SK-N-SH (cell line): Measurements from ENCODE around the gene RHOBTB3. TPM values are rescaled to one million over a fixed set of nuclear protein-coding genes. Genes with fewer than 3 reads are reported as not detected.

Experiments
- CTCF ChIA-PET: fragments of 300-600, 350-600 bp; formaldehyde crosslinking; extraction: SDS; loops from one replicate; lab custom pipeline; 2021; lab: Yijun Ruan, JAX
- POLR2A ChIA-PET: fragments of 350-600 bp; sonication (Branson Sonifier 250); formaldehyde crosslinking; extraction: SDS; loops from one replicate; lab custom pipeline; 2020; ENCODE audit warnings: antibody characterized with exemption, inconsistent platforms; lab: Yijun Ruan, JAX
- DNase-seq: peaks from one replicate; pipeline ENCODE4 v3.0.0; 2012
- H2AFZ ChIP-seq: fragments of 200-600 bp; sonication (generic); 2 replicates; pipeline ENCODE4 v1.8.1; 2016; ENCODE audit warnings: antibody characterized with exemption, mild to moderate bottlenecking, low read depth
- H3F3A ChIP-seq: fragments of 200-600 bp; sonication (generic); replicated peaks from 2 replicates; pipeline ENCODE3; 2016; ENCODE audit warnings: antibody characterized with exemption, mild to moderate bottlenecking; ENCODE audit not compliant: insufficient read depth
- H3K27ac ChIP-seq, 2 experiments: fragments of 200-500 bp in 1 of 2; fragments of 200-600 bp in 1 of 2; sonication (Bioruptor generic) in 1 of 2; sonication (generic), shearing (Covaris generic) in 1 of 2; 2 replicates each; pipeline versions ENCODE4 v1.5.1 to v1.6.1; 2014 to 2016; ENCODE audit warnings: low read depth in 2 of 2, inconsistent platforms in 1 of 2, low read length in 1 of 2, mild to moderate bottlenecking in 1 of 2, mixed read lengths in 1 of 2
- H3K27me3 ChIP-seq: fragments of 200-600 bp; sonication (generic), shearing (Covaris generic); 2 replicates; pipeline ENCODE4 v1.6.1; 2016; ENCODE audit warnings: mixed run types; ENCODE audit not compliant: insufficient read depth
- H3K36me3 ChIP-seq, 2 experiments: fragments of 200-500 bp in 1 of 2; fragments of 200-600 bp in 1 of 2; sonication (Bioruptor generic) in 1 of 2; sonication (generic) in 1 of 2; replicated peaks in 1 of 2; 2 replicates each; pipeline versions ENCODE3 to v1.5.1; 2014 to 2016; ENCODE audit warnings: low read length in 1 of 2, mild to moderate bottlenecking in 1 of 2; ENCODE audit not compliant: insufficient read depth in 2 of 2, control insufficient read depth in 1 of 2
- H3K4me1 ChIP-seq, 2 experiments: fragments of 200-500 bp in 1 of 2; fragments of 200-600 bp in 1 of 2; sonication (Bioruptor generic) in 1 of 2; sonication (generic), shearing (Covaris generic) in 1 of 2; 2 replicates each; pipeline versions ENCODE4 v1.5.1 to v1.6.1; 2014 to 2016; ENCODE audit warnings: low read depth in 1 of 2, low read length in 1 of 2, mixed run types in 1 of 2; ENCODE audit not compliant: insufficient read depth in 2 of 2, control insufficient read depth in 1 of 2
- H3K4me2 ChIP-seq: fragments of 200-600 bp; sonication (generic), shearing (Covaris generic); 2 replicates; pipeline ENCODE4 v1.6.1; 2017; ENCODE audit warnings: mixed run types
- H3K4me3 ChIP-seq, 2 experiments: fragments of 200-500 bp in 1 of 2; fragments of 200-600 bp in 1 of 2; sonication (Bioruptor generic) in 1 of 2; sonication (generic), shearing (Covaris generic) in 1 of 2; 2 replicates each; pipeline versions ENCODE4 v1.5.1 to v1.8.1; 2014 to 2016; ENCODE audit warnings: low read depth in 2 of 2, inconsistent platforms in 1 of 2, low read length in 1 of 2, mild to moderate bottlenecking in 1 of 2, mixed read lengths in 1 of 2, moderate library complexity in 1 of 2
- H3K79me2 ChIP-seq: fragments of 200-600 bp; sonication (generic); 2 replicates; pipeline ENCODE4 v1.8.1; 2017; ENCODE audit warnings: mild to moderate bottlenecking; ENCODE audit not compliant: insufficient read depth
- H3K9ac ChIP-seq: fragments of 200-600 bp; sonication (generic); 2 replicates; pipeline ENCODE4 v1.6.1; 2017; ENCODE audit warnings: mixed run types
- H3K9me2 ChIP-seq: fragments of 200-600 bp; sonication (generic); 2 replicates; pipeline ENCODE4 v1.6.1; 2017; ENCODE audit warnings: mixed run types
- H3K9me3 ChIP-seq: fragments of 200-600 bp; sonication (generic); 2 replicates; pipeline ENCODE4 v1.6.1; 2017; ENCODE audit warnings: mixed run types, mild to moderate bottlenecking, moderate library complexity
- H4K20me1 ChIP-seq: fragments of 200-600 bp; sonication (generic); 2 replicates; pipeline ENCODE4 v1.6.1; 2017; ENCODE audit warnings: mild to moderate bottlenecking, mixed run types; ENCODE audit not compliant: insufficient read depth
- CHD2 ChIP-seq: fragments of 150-350 bp; IDR thresholded peaks from 2 replicates; pipeline ENCODE4 v1.6.1; 2018; ENCODE audit warnings: low read length; ENCODE audit not compliant: partially characterized antibody
- FOSL2 ChIP-seq: IDR thresholded peaks from 2 replicates; pipeline ENCODE4 v1.4.0; 2012; ENCODE audit warnings: low read depth, mild to moderate bottlenecking, moderate library complexity, borderline replicate concordance
- FOXJ3 ChIP-seq: sonication (generic); formaldehyde crosslinking; IDR thresholded peaks from 2 replicates; pipeline ENCODE4 v1.5.1; 2020; ENCODE audit warnings: mild to moderate bottlenecking, missing genetic modification reagents
- FOXM1 ChIP-seq: IDR thresholded peaks from 2 replicates; pipeline ENCODE4 v1.4.0; 2012; ENCODE audit warnings: low read depth, mild to moderate bottlenecking
- GABPA ChIP-seq: IDR thresholded peaks from 2 replicates; pipeline ENCODE4 v1.4.0; 2012; ENCODE audit warnings: low read depth, mild to moderate bottlenecking
- GATA2 ChIP-seq: sonication (generic); formaldehyde crosslinking; IDR thresholded peaks from 2 replicates; pipeline ENCODE4 v1.5.0; 2020; ENCODE audit warnings: mild to moderate bottlenecking, missing genetic modification reagents
- MAX ChIP-seq: IDR thresholded peaks from 2 replicates; pipeline ENCODE4 v1.4.0; 2012; ENCODE audit warnings: low read depth
- MEF2A ChIP-seq: IDR thresholded peaks from 2 replicates; pipeline ENCODE4 v1.4.0; 2012; ENCODE audit warnings: low read depth, borderline replicate concordance
- MXI1 ChIP-seq: IDR thresholded peaks from 2 replicates; pipeline ENCODE4 v1.6.1; 2012; ENCODE audit warnings: mild to moderate bottlenecking, low read depth, low read length, improper control_type of control experiment
- NRF1 ChIP-seq: IDR thresholded peaks from 2 replicates; pipeline ENCODE4 v1.6.1; 2012; ENCODE audit warnings: low read depth, mild to moderate bottlenecking, low read length
- PBX3 ChIP-seq: IDR thresholded peaks from 2 replicates; pipeline ENCODE4; 2012
- POLR2AphosphoS5 ChIP-seq: IDR thresholded peaks from 2 replicates; pipeline ENCODE4 v1.6.1; 2012; ENCODE audit warnings: low read depth, low read length
- RAD21 ChIP-seq: IDR thresholded peaks from 2 replicates; pipeline ENCODE4 v1.6.1; 2012; ENCODE audit warnings: mild to moderate bottlenecking, low read length
- RCOR1 ChIP-seq: fragments of 150-350 bp; IDR thresholded peaks from 2 replicates; pipeline ENCODE4 v1.6.1; 2017; ENCODE audit warnings: antibody characterized with exemption, low read length
- RXRA ChIP-seq: IDR thresholded peaks from 2 replicates; pipeline ENCODE4 v1.4.0; 2012; ENCODE audit warnings: low read depth, mild to moderate bottlenecking, borderline replicate concordance
- SIN3A ChIP-seq: IDR thresholded peaks from 2 replicates; pipeline ENCODE4 v1.6.1; 2012; ENCODE audit warnings: low read depth, mild to moderate bottlenecking, low read length, moderate library complexity, borderline replicate concordance
- SMC3 ChIP-seq: IDR thresholded peaks from 2 replicates; pipeline ENCODE4 v1.6.1; 2012; ENCODE audit warnings: low read depth, low read length, improper control_type of control experiment
- USF1 ChIP-seq: IDR thresholded peaks from 2 replicates; pipeline ENCODE4 v1.4.0; 2012; ENCODE audit warnings: low read depth, borderline replicate concordance
- YY1 ChIP-seq: IDR thresholded peaks from 2 replicates; pipeline ENCODE4 v1.4.0; 2012; ENCODE audit warnings: low read depth, mild to moderate bottlenecking
- ZBTB33 ChIP-seq: IDR thresholded peaks from 2 replicates; pipeline ENCODE4 v1.4.0; 2012; ENCODE audit warnings: low read depth, borderline replicate concordance
- WGBS: methylation state at CpG from one replicate; pipeline ENCODE4 v1.1.6; 2017; ENCODE audit warnings: low lambda C conversion rate; 5-methylcytosine and 5-hydroxymethylcytosine counted together
- polyA plus RNA-seq, 3 experiments: library from polyadenylated mRNA; depleted of rRNA; stranded (reverse); fragments of >200 nt; gene quantifications; 2 replicates each; pipeline ENCODE4 v1.2.3, GENCODE V29; 2012
- TF ChIP-seq, protein P1 (sequence below): fragments of 200-600 bp; sonication (generic); IDR thresholded peaks from 2 replicates; pipeline ENCODE4 v1.6.1; 2017; ENCODE audit warnings: antibody characterized with exemption, mild to moderate bottlenecking, moderate library complexity
- TF ChIP-seq, protein P2 (sequence below): fragments of 150-350 bp; IDR thresholded peaks from 2 replicates; pipeline ENCODE4 v1.6.1; 2016; ENCODE audit warnings: mild to moderate bottlenecking, low read depth, low read length

RHOBTB3 gene
- polyA plus RNA-seq, 1 of the 3 experiments (the other 2 are of a cell fraction) = 59.3 TPM

DNA sequence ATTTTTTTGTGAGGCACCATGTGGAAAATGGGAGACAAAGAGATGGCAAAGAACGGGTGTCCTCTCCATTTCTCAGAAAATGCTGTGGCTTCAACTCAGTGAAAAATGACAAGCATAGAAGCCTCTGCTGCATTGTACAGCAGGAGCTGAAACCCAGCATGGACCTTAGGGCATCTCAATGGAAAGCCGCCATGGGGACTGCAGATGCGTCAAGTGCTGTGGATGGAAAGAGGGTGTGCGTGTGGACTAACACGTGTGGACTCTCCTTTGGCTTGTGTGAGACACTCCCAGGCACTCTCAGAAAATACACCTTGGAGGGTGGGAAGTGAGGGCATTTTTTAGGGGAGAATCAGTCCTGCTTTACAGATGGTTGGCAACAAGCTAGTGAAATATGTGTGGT is 93.6 kb downstream of the RHOBTB3 start:
- H3K9me2 ChIP-seq = no peaks in the 10 kb centered on the region
- no peaks in the 10 kb centered on the region for H3K36me3 ChIP-seq
- 97% methylated on average over 5 of the region's 5 CpGs for WGBS
- H3K79me2 ChIP-seq = peaks cover 14% of the 10 kb centered on the region; the same call in 1 of the 2 replicates
- no peak overlapping the region for H3K9ac ChIP-seq
- H3K27me3 ChIP-seq = no peaks in the 10 kb centered on the region
- H3K4me1 ChIP-seq = peaks cover 9 to 22% of the 10 kb centered on the region in 2 experiments
- no peaks in the 10 kb centered on the region for H3K9me3 ChIP-seq
- H3K4me3 ChIP-seq = no peak overlapping the region
- DNase-seq = no peak
- ChIA-PET POLR2A (no interaction called here), CTCF (interaction anchor here (0.6 to 4.4 kb wide), 5 partner anchors 22 to 267 kb away, joined by 3 to 20 read pairs (median 6); no protein-coding TSS in a partner anchor)
- H3F3A ChIP-seq = peaks cover 18% of the 10 kb centered on the region
- no peaks in the 10 kb centered on the region for H4K20me1 ChIP-seq
- no peak for TF ChIP-seq RXRA
- TF ChIP-seq FOSL2 = no peak
- TF ChIP-seq PBX3 = no peak
- no peak for TF ChIP-seq POLR2AphosphoS5
- no peak for TF ChIP-seq ZBTB33
- TF ChIP-seq YY1 = no peak
- TF ChIP-seq GABPA = no peak
- TF ChIP-seq MAX = no peak
- TF ChIP-seq, protein P1, sequence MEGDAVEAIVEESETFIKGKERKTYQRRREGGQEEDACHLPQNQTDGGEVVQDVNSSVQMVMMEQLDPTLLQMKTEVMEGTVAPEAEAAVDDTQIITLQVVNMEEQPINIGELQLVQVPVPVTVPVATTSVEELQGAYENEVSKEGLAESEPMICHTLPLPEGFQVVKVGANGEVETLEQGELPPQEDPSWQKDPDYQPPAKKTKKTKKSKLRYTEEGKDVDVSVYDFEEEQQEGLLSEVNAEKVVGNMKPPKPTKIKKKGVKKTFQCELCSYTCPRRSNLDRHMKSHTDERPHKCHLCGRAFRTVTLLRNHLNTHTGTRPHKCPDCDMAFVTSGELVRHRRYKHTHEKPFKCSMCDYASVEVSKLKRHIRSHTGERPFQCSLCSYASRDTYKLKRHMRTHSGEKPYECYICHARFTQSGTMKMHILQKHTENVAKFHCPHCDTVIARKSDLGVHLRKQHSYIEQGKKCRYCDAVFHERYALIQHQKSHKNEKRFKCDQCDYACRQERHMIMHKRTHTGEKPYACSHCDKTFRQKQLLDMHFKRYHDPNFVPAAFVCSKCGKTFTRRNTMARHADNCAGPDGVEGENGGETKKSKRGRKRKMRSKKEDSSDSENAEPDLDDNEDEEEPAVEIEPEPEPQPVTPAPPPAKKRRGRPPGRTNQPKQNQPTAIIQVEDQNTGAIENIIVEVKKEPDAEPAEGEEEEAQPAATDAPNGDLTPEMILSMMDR = no peak
- TF ChIP-seq MXI1 = no peak
- no peak for TF ChIP-seq MEF2A
- TF ChIP-seq NRF1 = no peak
- TF ChIP-seq FOXM1 = no peak
- H2AFZ ChIP-seq = no peak overlapping the region
- H3K27ac ChIP-seq = peak overlapping the region in 1 of 2 experiments; percentile 85; a peak in 1 of 4 replicates
- H3K4me2 ChIP-seq = no peak overlapping the region

DNA sequence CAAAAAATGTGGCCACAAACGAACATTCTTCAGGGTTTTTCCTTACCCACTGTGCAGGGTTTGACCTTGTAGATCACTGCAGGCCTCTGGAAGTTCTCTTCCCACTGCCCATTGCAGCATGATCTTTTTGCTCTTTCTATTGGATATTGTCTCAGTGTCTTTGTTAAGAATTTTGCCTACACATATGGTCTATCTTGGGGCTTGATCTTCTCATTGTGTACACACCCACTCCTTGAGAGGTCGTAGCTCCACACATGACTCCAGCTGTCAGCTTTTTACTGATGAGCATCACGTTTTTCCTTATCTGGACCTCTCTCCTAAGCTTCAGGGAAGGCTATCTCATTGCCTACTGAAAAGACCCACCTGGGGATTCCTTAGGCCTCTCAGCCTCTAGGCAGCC is 94.4 kb downstream of the RHOBTB3 start:
- Histone ChIP-seq H3K27ac (no peak overlapping the region), H2AFZ (no peak overlapping the region), H3K9me3 (no peaks in the 10 kb centered on the region), H3K36me3 (no peaks in the 10 kb centered on the region), H3K9ac (no peak overlapping the region), H3K4me1 (peaks cover 9 to 22% of the 10 kb centered on the region in 2 experiments), H3K79me2 (peaks cover 14% of the 10 kb centered on the region; the same call in 1 of the 2 replicates), H3K4me3 (no peak overlapping the region), H3F3A (peaks cover 18% of the 10 kb centered on the region), H4K20me1 (no peaks in the 10 kb centered on the region), H3K9me2 (no peaks in the 10 kb centered on the region), H3K27me3 (no peaks in the 10 kb centered on the region), H3K4me2 (no peak overlapping the region)
- CTCF ChIA-PET = interaction anchor here (4.4 kb wide), 1 partner anchor 45 kb away, joined by 20 read pairs; no protein-coding TSS in a partner anchor
- no peak for DNase-seq
- POLR2A ChIA-PET = no interaction called here
- 75% methylated on average over 3 of the region's 3 CpGs for WGBS
- TF ChIP-seq RCOR1 (no peak), CHD2 (no peak), SIN3A (no peak), RAD21 (no peak), USF1 (no peak), SMC3 (no peak), MAX (no peak), FOXJ3 (no peak), YY1 (no peak), GATA2 (no peak), GABPA (no peak)
- TF ChIP-seq, protein P2, sequence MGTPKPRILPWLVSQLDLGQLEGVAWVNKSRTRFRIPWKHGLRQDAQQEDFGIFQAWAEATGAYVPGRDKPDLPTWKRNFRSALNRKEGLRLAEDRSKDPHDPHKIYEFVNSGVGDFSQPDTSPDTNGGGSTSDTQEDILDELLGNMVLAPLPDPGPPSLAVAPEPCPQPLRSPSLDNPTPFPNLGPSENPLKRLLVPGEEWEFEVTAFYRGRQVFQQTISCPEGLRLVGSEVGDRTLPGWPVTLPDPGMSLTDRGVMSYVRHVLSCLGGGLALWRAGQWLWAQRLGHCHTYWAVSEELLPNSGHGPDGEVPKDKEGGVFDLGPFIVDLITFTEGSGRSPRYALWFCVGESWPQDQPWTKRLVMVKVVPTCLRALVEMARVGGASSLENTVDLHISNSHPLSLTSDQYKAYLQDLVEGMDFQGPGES = no peak
